ENCODE results near the gene PODXL.

Gene PODXL

DNA sequence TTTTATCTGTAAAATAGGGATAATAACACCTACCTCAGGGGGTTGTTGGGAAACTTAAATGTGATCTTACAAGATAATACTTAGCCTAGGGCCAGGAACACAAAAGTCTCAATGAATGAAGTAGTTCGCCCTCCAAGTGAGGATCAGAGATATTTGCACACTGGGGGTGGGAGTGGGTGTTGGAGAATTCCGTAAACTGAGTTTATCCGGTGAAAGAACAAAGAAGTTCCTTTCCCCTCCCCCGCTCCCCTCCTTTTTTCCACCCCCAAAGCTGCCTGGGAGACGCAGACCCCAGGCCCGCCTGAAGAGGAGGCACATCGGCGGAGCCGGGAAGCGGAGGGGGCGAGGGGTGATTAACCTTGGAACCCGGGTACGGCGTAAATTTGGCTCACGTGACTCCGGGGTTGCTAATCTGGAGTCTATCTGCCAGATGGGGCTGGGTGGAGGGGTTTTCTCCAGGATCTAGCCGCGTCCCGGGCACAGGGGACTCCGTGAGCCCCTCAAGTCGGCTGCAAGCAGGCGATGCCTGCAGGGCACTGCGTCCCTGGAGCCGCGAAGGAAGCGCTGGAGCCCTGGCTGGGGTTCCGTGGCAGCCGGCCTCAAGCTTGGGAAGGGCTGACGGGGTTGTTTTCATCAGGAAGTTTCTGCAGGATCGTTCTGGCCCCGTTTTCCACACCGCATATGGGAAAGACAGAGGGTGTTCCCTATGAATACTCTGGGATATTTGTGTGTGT, 1.4 kb upstream of the PODXL start:
- Histone ChIP-seq H4K20me1 (ENCODE audit: low read depth, low read length) (no peaks in the 10 kb centered on the region), H3K79me2 (ENCODE audit: insufficient read depth, low read length) (no peaks in the 10 kb centered on the region), H3K27me3 (ENCODE audit: low read length) (no peaks in the 10 kb centered on the region), H3K36me3 (ENCODE audit: low read length) (no peaks in the 10 kb centered on the region), H3K4me3 (ENCODE audit: insufficient read depth, low read length, poor library complexity, severe bottlenecking) (no peak overlapping the region), H3K9me2 (replicated peaks; ENCODE audit: insufficient read depth, low read length) (no peaks in the 10 kb centered on the region), H3K4me2 (ENCODE audit: low read depth, low read length, poor library complexity, severe bottlenecking) (no peak overlapping the region), H3K9ac (ENCODE audit: low read length) (no peak overlapping the region), H2AFZ (ENCODE audit: low read depth, low read length, severe bottlenecking) (no peak overlapping the region), H3K9me3 (ENCODE audit: insufficient read depth, low read length) (no peaks in the 10 kb centered on the region), H3K27ac (ENCODE audit: low read depth, low read length) (no peak overlapping the region), H3F3A (ENCODE audit: insufficient read depth) (no peaks in the 10 kb centered on the region)
- TF ChIP-seq, protein P1, sequence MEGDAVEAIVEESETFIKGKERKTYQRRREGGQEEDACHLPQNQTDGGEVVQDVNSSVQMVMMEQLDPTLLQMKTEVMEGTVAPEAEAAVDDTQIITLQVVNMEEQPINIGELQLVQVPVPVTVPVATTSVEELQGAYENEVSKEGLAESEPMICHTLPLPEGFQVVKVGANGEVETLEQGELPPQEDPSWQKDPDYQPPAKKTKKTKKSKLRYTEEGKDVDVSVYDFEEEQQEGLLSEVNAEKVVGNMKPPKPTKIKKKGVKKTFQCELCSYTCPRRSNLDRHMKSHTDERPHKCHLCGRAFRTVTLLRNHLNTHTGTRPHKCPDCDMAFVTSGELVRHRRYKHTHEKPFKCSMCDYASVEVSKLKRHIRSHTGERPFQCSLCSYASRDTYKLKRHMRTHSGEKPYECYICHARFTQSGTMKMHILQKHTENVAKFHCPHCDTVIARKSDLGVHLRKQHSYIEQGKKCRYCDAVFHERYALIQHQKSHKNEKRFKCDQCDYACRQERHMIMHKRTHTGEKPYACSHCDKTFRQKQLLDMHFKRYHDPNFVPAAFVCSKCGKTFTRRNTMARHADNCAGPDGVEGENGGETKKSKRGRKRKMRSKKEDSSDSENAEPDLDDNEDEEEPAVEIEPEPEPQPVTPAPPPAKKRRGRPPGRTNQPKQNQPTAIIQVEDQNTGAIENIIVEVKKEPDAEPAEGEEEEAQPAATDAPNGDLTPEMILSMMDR (IDR thresholded peaks at IDR 0.05; ENCODE audit: insufficient read depth, low read length, poor library complexity, severe bottlenecking) = no peak
- TF ChIP-seq EZH2phosphoT487 (conservative IDR thresholded peaks at IDR 0.05; ENCODE audit: low read length) = no peak

DNA sequence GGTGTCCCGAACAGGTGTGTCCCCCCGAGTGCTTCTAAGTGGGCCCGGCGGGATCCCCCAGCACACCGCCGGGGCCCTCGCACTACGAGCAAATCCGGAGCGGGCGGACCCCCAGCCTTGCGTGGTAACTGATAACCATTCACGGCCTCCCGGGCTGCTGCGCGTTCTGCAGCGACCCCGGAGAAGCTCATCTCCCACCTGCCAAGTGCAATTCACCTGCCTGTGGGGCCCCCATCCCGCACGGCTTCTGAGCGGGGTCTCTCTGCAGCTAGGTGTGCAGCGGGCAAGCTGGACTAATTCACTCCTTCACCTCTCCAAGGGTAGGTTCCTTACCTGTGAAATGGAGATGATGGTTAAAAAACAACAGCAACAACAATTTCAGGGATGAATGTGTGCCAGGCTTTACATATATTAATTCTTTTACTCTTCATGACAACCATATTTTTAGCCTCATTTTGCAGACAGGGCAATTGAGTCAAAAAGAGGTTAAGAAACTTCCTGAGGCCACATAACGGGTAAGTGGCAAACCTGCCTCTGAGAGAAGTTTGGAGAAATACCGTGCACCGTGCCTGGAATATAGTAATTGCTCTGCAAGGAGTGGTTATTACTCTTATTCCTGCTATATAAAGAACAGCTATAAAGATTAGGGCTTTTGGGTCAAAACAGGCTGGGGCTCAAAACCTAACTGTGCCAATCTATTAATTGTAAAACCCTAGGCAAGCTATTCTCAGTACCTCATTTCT, 652 bp upstream of the PODXL start:
- H3K4me3 ChIP-seq (ENCODE audit: insufficient read depth, low read length, poor library complexity, severe bottlenecking) = peak overlapping the region; percentile 47
- H3K9ac ChIP-seq (ENCODE audit: low read length) = peak overlapping the region; percentile 68
- no peaks in the 10 kb centered on the region for H3K27me3 ChIP-seq (ENCODE audit: low read length)
- H3K36me3 ChIP-seq (ENCODE audit: low read length) = no peaks in the 10 kb centered on the region
- no peaks in the 10 kb centered on the region for H3K9me3 ChIP-seq (ENCODE audit: insufficient read depth, low read length)
- no peaks in the 10 kb centered on the region for H3F3A ChIP-seq (ENCODE audit: insufficient read depth)
- H3K4me2 ChIP-seq (ENCODE audit: low read depth, low read length, poor library complexity, severe bottlenecking) = peak overlapping the region; percentile 59
- no peak overlapping the region for H3K27ac ChIP-seq (ENCODE audit: low read depth, low read length)
- H2AFZ ChIP-seq (ENCODE audit: low read depth, low read length, severe bottlenecking) = peak overlapping the region; percentile 58
- no peaks in the 10 kb centered on the region for H3K79me2 ChIP-seq (ENCODE audit: insufficient read depth, low read length)
- no peak for TF ChIP-seq EZH2phosphoT487 (conservative IDR thresholded peaks at IDR 0.05; ENCODE audit: low read length)
- TF ChIP-seq, protein P1 (IDR thresholded peaks at IDR 0.05; ENCODE audit: insufficient read depth, low read length, poor library complexity, severe bottlenecking) = no peak
- H3K9me2 ChIP-seq (replicated peaks; ENCODE audit: insufficient read depth, low read length) = no peaks in the 10 kb centered on the region
- H4K20me1 ChIP-seq (ENCODE audit: low read depth, low read length) = no peaks in the 10 kb centered on the region

DNA sequence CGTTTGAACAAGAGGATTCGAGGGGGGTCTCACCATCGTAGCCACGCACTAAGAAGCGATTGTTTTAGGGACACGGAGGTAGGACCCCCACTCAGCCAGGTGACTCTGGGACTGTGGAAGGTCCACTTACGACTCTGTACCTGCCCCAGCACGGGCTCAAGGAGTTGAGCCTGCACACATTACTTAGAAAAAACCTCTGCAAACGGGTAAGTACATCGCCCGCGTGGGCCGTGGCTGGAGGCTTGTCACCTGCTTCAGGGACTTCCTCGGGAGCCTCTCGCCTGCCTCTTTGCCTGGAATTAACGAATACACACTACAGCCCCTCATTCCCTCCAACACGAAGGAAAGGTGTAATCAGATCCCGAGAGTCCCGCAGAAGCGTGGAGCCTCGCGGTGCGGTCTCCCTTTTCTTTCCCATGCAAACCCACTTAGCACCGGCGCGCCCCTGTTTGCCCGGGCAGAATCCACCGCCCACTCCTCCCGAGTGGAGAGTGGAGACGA, 826 bp downstream of the PODXL start:
- no peak overlapping the region for H3K27ac ChIP-seq (ENCODE audit: low read depth, low read length)
- H3F3A ChIP-seq (ENCODE audit: insufficient read depth) = no peaks in the 10 kb centered on the region
- H3K4me2 ChIP-seq (ENCODE audit: low read depth, low read length, poor library complexity, severe bottlenecking) = peak overlapping the region; percentile 66
- no peaks in the 10 kb centered on the region for H3K9me3 ChIP-seq (ENCODE audit: insufficient read depth, low read length)
- no peaks in the 10 kb centered on the region for H3K36me3 ChIP-seq (ENCODE audit: low read length)
- peak overlapping the region; percentile 62 for H2AFZ ChIP-seq (ENCODE audit: low read depth, low read length, severe bottlenecking)
- peak overlapping the region; percentile 68 for H3K9ac ChIP-seq (ENCODE audit: low read length)
- H3K9me2 ChIP-seq (replicated peaks; ENCODE audit: insufficient read depth, low read length) = no peaks in the 10 kb centered on the region
- peak overlapping the region; percentile 70 for H3K4me3 ChIP-seq (ENCODE audit: insufficient read depth, low read length, poor library complexity, severe bottlenecking)
- no peak for TF ChIP-seq EZH2phosphoT487 (conservative IDR thresholded peaks at IDR 0.05; ENCODE audit: low read length)
- TF ChIP-seq, protein P1 (IDR thresholded peaks at IDR 0.05; ENCODE audit: insufficient read depth, low read length, poor library complexity, severe bottlenecking) = no peak
- no peaks in the 10 kb centered on the region for H4K20me1 ChIP-seq (ENCODE audit: low read depth, low read length)
- H3K79me2 ChIP-seq (ENCODE audit: insufficient read depth, low read length) = no peaks in the 10 kb centered on the region
- H3K27me3 ChIP-seq (ENCODE audit: low read length) = no peaks in the 10 kb centered on the region

Measured in SU-DHL-6 (cell line).